Neutrophil (primary cell): Measurements from ENCODE around the gene CFAP126.
"Not testable (repeated sequence)": the region's sequence is repeated elsewhere in the genome, so short reads cannot be mapped to it uniquely, and the experiment has no call there.

ENCODE experiments used
- H3K27ac ChIP-seq: fragments of 200-600 bp; sonication (generic); 2 replicates; pipeline ENCODE4 v1.5.1; 2016; ENCODE audit warnings: mild to moderate bottlenecking, moderate library complexity
- H3K27me3 ChIP-seq: fragments of 200-600 bp; sonication (generic); 2 replicates; pipeline ENCODE4 v1.6.0; 2016; ENCODE audit warnings: mild to moderate bottlenecking
- H3K36me3 ChIP-seq: fragments of 200-600 bp; sonication (generic); 2 replicates; pipeline ENCODE4 v1.5.1; 2017
- H3K4me1 ChIP-seq, 2 experiments: fragments of 200-600 bp in 1 of 2; sonication (generic) in 1 of 2; 1 replicate in 1 of 2; 2 replicates in 1 of 2; pipeline versions ENCODE4 v1.5.1 to v1.6.1; 2013 to 2016; ENCODE audit warnings: low read depth in 1 of 2, low read length in 1 of 2, mild to moderate bottlenecking in 1 of 2, moderate library complexity in 1 of 2; ENCODE audit not compliant: control insufficient read depth in 1 of 2, insufficient read depth in 1 of 2
- H3K4me3 ChIP-seq, 2 experiments: fragments of 200-600 bp in 1 of 2; sonication (generic) in 1 of 2; 1 replicate in 1 of 2; 2 replicates in 1 of 2; pipeline ENCODE4 v1.5.1; 2013 to 2016; ENCODE audit warnings: low read depth in 1 of 2, low read length in 1 of 2, mild to moderate bottlenecking in 1 of 2, moderate library complexity in 1 of 2
- H3K9me3 ChIP-seq: fragments of 200-600 bp; sonication (generic); 2 replicates; pipeline ENCODE4 v1.5.1; 2016
- TF ChIP-seq, protein P1 (sequence below): fragments of 200-600 bp; sonication (generic); IDR thresholded peaks from 2 replicates; pipeline ENCODE4 v1.5.1; 2016; ENCODE audit warnings: antibody characterized with exemption

Gene CFAP126, protein sequence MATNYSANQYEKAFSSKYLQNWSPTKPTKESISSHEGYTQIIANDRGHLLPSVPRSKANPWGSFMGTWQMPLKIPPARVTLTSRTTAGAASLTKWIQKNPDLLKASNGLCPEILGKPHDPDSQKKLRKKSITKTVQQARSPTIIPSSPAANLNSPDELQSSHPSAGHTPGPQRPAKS

DNA sequence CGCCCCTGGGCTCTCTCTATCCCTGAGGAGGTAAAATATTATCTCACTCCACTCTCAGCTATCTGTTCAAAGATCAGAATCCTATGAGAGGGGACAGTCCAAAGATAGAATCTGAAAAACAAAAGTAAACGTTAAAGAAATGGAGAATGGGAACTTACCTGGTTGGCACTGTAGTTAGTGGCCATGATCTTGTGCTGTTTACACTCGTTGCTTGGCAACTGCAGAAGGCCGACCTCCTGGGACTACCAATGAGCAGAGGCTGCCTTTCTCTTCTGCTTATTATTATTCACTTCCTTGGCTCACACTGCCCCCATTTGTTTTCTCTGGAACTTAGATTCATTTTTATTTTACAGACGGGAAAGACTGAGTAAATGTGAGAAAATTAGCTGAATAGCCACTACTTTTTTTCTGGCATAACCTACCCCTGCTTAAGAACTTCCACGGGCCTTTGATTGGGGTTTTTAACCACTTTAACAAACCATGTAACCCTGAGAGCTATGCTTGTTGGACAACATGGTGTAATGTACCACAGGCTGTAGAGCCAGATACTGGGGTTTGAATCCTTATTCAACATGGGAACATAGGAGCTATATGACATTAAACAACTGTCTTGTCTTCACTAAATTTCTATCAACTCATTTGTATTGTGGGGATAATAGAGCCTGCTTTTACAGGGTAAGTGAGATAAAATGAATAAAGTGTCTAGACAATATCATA, at the start of gene CFAP126:
CFAP126 (minus strand) TSS at position 193 of the 717 bp plus-strand sequence; CDS start at position 185, 8 bp downstream.
- TF ChIP-seq, protein P1, sequence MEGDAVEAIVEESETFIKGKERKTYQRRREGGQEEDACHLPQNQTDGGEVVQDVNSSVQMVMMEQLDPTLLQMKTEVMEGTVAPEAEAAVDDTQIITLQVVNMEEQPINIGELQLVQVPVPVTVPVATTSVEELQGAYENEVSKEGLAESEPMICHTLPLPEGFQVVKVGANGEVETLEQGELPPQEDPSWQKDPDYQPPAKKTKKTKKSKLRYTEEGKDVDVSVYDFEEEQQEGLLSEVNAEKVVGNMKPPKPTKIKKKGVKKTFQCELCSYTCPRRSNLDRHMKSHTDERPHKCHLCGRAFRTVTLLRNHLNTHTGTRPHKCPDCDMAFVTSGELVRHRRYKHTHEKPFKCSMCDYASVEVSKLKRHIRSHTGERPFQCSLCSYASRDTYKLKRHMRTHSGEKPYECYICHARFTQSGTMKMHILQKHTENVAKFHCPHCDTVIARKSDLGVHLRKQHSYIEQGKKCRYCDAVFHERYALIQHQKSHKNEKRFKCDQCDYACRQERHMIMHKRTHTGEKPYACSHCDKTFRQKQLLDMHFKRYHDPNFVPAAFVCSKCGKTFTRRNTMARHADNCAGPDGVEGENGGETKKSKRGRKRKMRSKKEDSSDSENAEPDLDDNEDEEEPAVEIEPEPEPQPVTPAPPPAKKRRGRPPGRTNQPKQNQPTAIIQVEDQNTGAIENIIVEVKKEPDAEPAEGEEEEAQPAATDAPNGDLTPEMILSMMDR = no peak
- H3K27me3 ChIP-seq = no peaks in the 10 kb centered on the region
- H3K27ac ChIP-seq = no peak within 1 kb of the TSS
- H3K4me1 ChIP-seq = no peaks in the 10 kb centered on the region
- peaks cover 34% of the 10 kb centered on the region for H3K36me3 ChIP-seq
- no peaks in the 10 kb centered on the region for H3K9me3 ChIP-seq
- no peak within 1 kb of the TSS for H3K4me3 ChIP-seq

DNA sequence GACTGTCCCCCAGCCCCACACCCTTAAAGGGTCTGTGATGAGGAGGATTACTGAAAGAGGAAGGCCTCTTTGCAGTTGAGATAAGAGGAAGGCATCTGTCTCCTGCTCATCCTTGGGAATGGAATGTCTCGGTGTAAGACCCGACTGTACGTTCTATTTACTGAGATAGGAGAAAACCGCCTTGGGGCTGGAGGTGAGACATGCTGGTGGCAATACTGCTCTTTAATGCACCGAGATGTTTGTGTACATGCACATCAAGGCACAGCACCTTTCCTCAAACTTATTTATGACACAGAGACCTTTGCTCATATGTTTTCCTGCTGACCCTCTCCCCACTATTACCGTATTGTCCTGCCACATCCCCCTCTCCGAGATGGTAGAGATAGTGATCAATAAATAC, 45.4 kb upstream of the CFAP126 start:
- not testable (repeated sequence) for H3K27ac ChIP-seq, H3K4me3 ChIP-seq, H3K27me3 ChIP-seq, H3K4me1 ChIP-seq, H3K36me3 ChIP-seq, H3K9me3 ChIP-seq

DNA sequence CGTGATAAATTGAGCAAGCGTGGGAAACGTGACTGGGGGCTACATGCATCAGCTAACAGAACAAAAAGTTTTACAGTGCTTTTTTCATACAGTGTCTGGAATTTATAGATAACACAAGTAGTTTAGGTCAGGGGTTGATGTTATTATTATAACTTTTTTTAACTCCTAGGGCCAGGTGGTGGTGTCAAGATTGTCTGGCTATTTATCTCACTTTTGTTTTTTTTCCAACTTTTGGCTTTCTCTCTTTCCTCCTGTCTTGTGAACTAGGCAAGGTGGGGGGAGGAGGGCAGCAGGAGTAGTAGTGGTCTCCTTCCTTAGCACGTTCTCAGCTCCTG, 42.9 kb upstream of the CFAP126 start:
- H3K27ac ChIP-seq, H3K4me1 ChIP-seq, H3K27me3 ChIP-seq, H3K36me3 ChIP-seq, H3K9me3 ChIP-seq, H3K4me3 ChIP-seq: not testable (repeated sequence)

DNA sequence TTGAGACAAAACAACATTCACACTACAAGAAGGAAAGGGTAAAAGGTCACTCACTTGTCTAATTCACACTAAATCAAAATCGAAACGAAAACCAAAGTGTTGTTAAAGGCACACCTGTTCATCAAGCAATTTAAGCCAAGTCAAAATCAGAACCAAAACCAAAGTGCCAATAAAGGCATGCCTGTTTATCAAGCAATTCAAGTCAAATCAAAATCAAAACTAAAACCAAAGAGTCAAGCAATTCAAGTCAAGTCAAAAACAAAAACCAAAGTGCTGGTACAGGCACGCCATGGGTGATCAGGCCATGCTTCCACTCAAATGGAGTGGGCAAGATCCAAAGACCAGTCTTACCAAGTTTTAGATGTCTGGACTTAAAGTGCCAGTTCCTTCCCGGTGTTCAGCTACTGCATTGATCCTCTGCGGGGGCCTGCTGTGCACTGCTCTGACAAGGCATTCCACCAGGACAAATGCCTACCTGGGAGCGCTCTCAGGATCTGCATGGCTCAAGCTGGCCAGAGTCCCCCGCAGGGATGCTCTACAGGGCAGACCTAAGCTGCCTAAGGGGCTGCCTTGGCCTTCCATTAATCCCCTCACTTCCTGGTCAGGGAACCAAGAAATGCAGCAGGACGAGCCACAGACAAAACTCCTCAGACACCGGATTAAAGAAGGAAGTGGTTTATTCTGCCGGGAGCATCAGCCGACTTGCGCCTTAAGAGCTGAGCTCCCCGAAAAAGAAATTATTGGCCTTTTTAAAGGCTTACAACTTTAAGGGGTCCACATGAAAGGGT, 42.4 kb upstream of the CFAP126 start:
- H3K4me1 ChIP-seq, H3K36me3 ChIP-seq, H3K4me3 ChIP-seq, H3K9me3 ChIP-seq, H3K27ac ChIP-seq: not testable (repeated sequence)
- H3K27me3 ChIP-seq = peaks cover 13% of the 10 kb centered on the region

DNA sequence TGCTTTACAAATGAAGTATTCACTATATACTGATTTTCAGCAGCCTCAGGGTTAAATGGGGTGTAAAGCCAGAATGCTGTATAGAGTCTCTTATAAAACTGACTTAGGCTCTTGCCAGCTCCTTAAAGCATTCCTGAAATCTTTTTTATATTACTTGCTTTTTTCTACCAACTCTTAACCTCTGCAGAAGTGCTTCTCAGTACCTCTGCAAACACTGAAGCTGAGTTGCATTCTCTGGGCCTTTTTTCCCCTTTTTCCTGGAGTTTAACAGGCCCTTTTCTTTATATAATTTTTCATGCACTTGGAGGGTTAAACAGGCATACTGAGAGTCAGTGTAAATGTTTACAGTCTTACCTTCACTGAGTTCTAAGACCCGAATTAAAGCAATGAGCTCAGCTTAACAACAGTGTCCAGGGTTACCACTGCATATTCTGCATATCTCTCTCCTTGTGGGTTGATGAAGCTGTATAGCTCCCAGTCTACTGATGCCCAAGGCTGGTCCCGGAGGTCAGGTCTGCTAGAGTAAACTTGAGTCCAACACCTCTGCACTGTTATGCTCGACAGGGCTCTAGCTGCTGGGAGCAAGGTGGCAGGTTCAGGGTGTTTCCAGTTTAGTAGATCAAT, 40.9 kb upstream of the CFAP126 start:
- Histone ChIP-seq H3K27ac (no peak overlapping the region), H3K4me1 (no peaks in the 10 kb centered on the region), H3K36me3 (no peaks in the 10 kb centered on the region), H3K4me3 (no peak overlapping the region), H3K27me3 (peaks cover 28% of the 10 kb centered on the region), H3K9me3 (no peaks in the 10 kb centered on the region)
- TF ChIP-seq, protein P1 = no peak

DNA sequence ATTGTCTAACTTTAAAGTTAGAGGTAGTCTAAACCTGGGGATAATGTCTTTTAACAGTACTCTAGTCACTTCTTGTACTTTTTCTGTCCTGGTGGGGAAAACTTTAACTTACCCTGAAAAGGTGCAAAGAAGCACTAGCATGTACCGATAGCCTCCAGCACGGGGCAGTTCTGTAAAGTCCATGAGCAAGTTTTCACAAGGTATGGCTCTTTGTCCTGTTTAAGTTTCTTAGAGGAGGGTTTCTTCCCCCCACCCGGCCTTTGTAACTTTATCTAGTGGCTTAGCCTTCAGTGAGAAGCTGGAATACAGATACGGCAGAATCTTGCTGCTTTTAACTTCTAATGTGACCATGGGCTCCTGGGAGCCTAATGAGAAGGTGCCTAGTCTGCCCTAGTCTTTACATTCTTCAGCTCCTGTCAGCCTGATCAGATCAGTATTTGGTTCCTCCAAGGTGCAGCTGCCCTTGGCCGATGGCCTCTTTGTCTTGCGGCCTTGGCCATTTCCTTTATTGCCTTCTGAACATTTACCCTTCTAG, 39.8 kb upstream of the CFAP126 start:
- TF ChIP-seq, protein P1 = no peak
- H3K36me3 ChIP-seq = no peaks in the 10 kb centered on the region
- H3K4me1 ChIP-seq = no peaks in the 10 kb centered on the region
- H3K4me3 ChIP-seq = no peak overlapping the region
- H3K9me3 ChIP-seq = no peaks in the 10 kb centered on the region
- H3K27me3 ChIP-seq = peaks cover 38% of the 10 kb centered on the region
- H3K27ac ChIP-seq = no peak overlapping the region

DNA sequence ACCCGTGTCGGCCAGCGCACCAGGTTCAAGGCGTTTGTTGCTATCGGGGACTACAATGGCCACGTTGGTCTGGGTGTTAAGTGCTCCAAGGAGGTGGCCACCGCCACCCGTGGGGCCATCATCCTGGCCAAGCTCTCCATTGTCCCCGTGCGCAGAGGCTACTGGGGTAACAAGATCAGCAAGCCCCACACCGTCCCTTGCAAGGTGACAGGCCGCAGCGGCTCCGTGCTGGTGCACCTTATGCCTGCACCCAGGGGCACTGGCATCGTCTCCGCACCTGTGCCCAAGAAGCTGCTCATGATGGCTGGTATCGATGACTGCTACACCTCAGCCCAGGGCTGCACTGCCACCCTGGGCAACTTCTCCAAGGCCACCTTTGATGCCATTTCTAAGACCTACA, 38.9 kb upstream of the CFAP126 start:
- not testable (repeated sequence) for H3K4me3 ChIP-seq, H3K4me1 ChIP-seq, H3K27ac ChIP-seq, H3K36me3 ChIP-seq, H3K9me3 ChIP-seq
- H3K27me3 ChIP-seq = peaks cover 44% of the 10 kb centered on the region
